Uterus (tissue), 2 donors: Measurements from ENCODE around the gene ENKUR.

Source experiments
- POLR2A ChIP-seq, 2 donors: fragments of 450-650 bp; IDR thresholded peaks; one replicate each; pipeline ENCODE4 v1.6.1; 2016; ENCODE audit warnings: antibody characterized with exemption in 2 of 2, mild to moderate bottlenecking in 1 of 2, moderate library complexity in 1 of 2
- TF ChIP-seq, protein P1 (sequence below), 4 experiments: fragments of 200-600 bp in 2 of 4; fragments of 450-650 bp in 2 of 4; sonication (generic) in 2 of 4; IDR thresholded peaks; one replicate each; pipeline ENCODE4 v1.5.1; 2016 to 2019; ENCODE audit warnings: antibody characterized with exemption in 4 of 4, mild to moderate bottlenecking in 2 of 4, moderate library complexity in 1 of 4

GRCh38 chr10:24935504-24936292, 80.3 kb downstream of the ENKUR start:
- TF ChIP-seq, protein P1, sequence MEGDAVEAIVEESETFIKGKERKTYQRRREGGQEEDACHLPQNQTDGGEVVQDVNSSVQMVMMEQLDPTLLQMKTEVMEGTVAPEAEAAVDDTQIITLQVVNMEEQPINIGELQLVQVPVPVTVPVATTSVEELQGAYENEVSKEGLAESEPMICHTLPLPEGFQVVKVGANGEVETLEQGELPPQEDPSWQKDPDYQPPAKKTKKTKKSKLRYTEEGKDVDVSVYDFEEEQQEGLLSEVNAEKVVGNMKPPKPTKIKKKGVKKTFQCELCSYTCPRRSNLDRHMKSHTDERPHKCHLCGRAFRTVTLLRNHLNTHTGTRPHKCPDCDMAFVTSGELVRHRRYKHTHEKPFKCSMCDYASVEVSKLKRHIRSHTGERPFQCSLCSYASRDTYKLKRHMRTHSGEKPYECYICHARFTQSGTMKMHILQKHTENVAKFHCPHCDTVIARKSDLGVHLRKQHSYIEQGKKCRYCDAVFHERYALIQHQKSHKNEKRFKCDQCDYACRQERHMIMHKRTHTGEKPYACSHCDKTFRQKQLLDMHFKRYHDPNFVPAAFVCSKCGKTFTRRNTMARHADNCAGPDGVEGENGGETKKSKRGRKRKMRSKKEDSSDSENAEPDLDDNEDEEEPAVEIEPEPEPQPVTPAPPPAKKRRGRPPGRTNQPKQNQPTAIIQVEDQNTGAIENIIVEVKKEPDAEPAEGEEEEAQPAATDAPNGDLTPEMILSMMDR (IDR thresholded peaks at IDR 0.05): no peak
- no peak for TF ChIP-seq POLR2A (IDR thresholded peaks at IDR 0.05)
